GM23338 (cell line): ENCODE measurements around the gene IGFBP4. TPM values are rescaled to one million over a fixed set of nuclear protein-coding genes. Genes with fewer than 3 reads are reported as not detected.

Source experiments
- ATAC-seq: fragments of 200-7000 bp; cut with Tn5 transposase; 3 replicates; pipeline ENCODE4 v1.9.1; 2020
- DNase-seq: peaks from one replicate; pipeline ENCODE4 v3.0.0-alpha.2; 2015; ENCODE audit warnings: low spot score
- H2AFZ ChIP-seq: fragments of 200-600 bp; sonication (generic); 2 replicates; pipeline ENCODE4 v1.8.0; 2016; ENCODE audit warnings: antibody characterized with exemption, mild to moderate bottlenecking, moderate library complexity
- H3F3A ChIP-seq: fragments of 200-600 bp; sonication (generic); replicated peaks from 2 replicates; pipeline ENCODE4 v1.8.0; 2017; ENCODE audit warnings: antibody characterized with exemption, mixed run types, low read depth
- H3K27ac ChIP-seq: fragments of 200-600 bp; sonication (generic); 2 replicates; pipeline ENCODE4 v1.6.1; 2016; ENCODE audit warnings: low read depth
- H3K27me3 ChIP-seq: fragments of 200-600 bp; sonication (generic); 2 replicates; pipeline ENCODE4 v1.8.0; 2016; ENCODE audit warnings: mild to moderate bottlenecking, mixed run types, moderate library complexity; ENCODE audit not compliant: insufficient read depth
- H3K36me3 ChIP-seq: fragments of 200-600 bp; sonication (generic); 2 replicates; pipeline ENCODE4 v1.8.0; 2016; ENCODE audit warnings: mild to moderate bottlenecking; ENCODE audit not compliant: insufficient read depth
- H3K4me1 ChIP-seq: fragments of 200-600 bp; sonication (generic); 2 replicates; pipeline ENCODE4 v1.8.0; 2016; ENCODE audit warnings: mild to moderate bottlenecking, moderate library complexity; ENCODE audit not compliant: insufficient read depth
- H3K4me2 ChIP-seq: fragments of 200-600 bp; sonication (generic); 2 replicates; pipeline ENCODE4 v1.7.1; 2017; ENCODE audit warnings: mixed run types
- H3K4me3 ChIP-seq: fragments of 200-600 bp; sonication (generic); 2 replicates; pipeline ENCODE4 v1.6.1; 2016; ENCODE audit warnings: mixed run types
- H3K79me2 ChIP-seq: fragments of 200-600 bp; sonication (generic); replicated peaks from 2 replicates; pipeline ENCODE4 v1.8.0; 2017; ENCODE audit warnings: mild to moderate bottlenecking; ENCODE audit not compliant: insufficient read depth
- H3K9me2 ChIP-seq: fragments of 200-600 bp; sonication (generic); 2 replicates; pipeline ENCODE4 v1.8.0; 2017; ENCODE audit not compliant: insufficient read depth
- H4K20me1 ChIP-seq: fragments of 200-600 bp; sonication (generic); replicated peaks from 2 replicates; pipeline ENCODE4 v1.8.0; 2017; ENCODE audit warnings: mild to moderate bottlenecking; ENCODE audit not compliant: insufficient read depth
- H3K27ac Mint-ChIP-seq: 2 replicates; pipeline ENCODE4 v1.8.0; 2020; ENCODE audit warnings: inconsistent platforms, mild to moderate bottlenecking, moderate library complexity, mixed read lengths
- H3K27me3 Mint-ChIP-seq: 3 replicates; pipeline ENCODE4 v1.8.0; 2022; ENCODE audit warnings: low read depth, mild to moderate bottlenecking, moderate library complexity, mixed read lengths, inconsistent platforms; ENCODE audit not compliant: insufficient read depth, poor library complexity
- H3K36me3 Mint-ChIP-seq: 3 replicates; pipeline ENCODE4 v1.8.0; 2021; ENCODE audit warnings: low read depth, mild to moderate bottlenecking, inconsistent platforms, moderate library complexity, mixed read lengths
- H3K4me1 Mint-ChIP-seq: 3 replicates; pipeline ENCODE4 v1.8.0; 2020; ENCODE audit warnings: mild to moderate bottlenecking, inconsistent platforms, mixed read lengths
- H3K4me3 Mint-ChIP-seq: 3 replicates; pipeline ENCODE4 v1.8.0; 2021; ENCODE audit warnings: moderate library complexity, mild to moderate bottlenecking, inconsistent platforms, mixed read lengths
- H3K9me3 Mint-ChIP-seq: 3 replicates; pipeline ENCODE4 v1.8.0; 2020; ENCODE audit warnings: moderate library complexity, mild to moderate bottlenecking, inconsistent platforms, mixed read lengths
- CREB1 ChIP-seq: fragments of 250-450 bp; sonication (Bioruptor Pico); IDR thresholded peaks from 2 replicates; pipeline ENCODE4 v1.5.0; 2020; ENCODE audit warnings: low read depth, mild to moderate bottlenecking, moderate library complexity
- CTCF ChIP-seq, 2 experiments: fragments of 200-600 bp in 1 of 2; sonication (generic) in 1 of 2; conservative IDR thresholded peaks; 2 replicates each; pipeline versions ENCODE4 v1.5.1 to v1.6.1; 2016 to 2017; ENCODE audit warnings: antibody characterized with exemption in 2 of 2, low read depth in 2 of 2, mild to moderate bottlenecking in 2 of 2, moderate library complexity in 1 of 2
- EZH2phosphoT487 ChIP-seq: fragments of 200-600 bp; sonication (generic); IDR thresholded peaks from one replicate; pipeline ENCODE4 v1.8.1; 2018; ENCODE audit warnings: antibody characterized with exemption; ENCODE audit not compliant: unreplicated experiment
- JUNB ChIP-seq: IDR thresholded peaks from one replicate; pipeline ENCODE4 v1.6.1; 2016; ENCODE audit warnings: antibody characterized with exemption; ENCODE audit not compliant: unreplicated experiment
- NANOG ChIP-seq: IDR thresholded peaks from 2 replicates; pipeline ENCODE4 v1.6.1; 2016; ENCODE audit warnings: antibody characterized with exemption, borderline replicate concordance
- REST ChIP-seq: IDR thresholded peaks from one replicate; pipeline ENCODE4 v1.6.1; 2018; ENCODE audit warnings: antibody characterized with exemption; ENCODE audit not compliant: unreplicated experiment
- ZNF114 ChIP-seq: fragments of 250-450 bp; sonication (Bioruptor Pico); IDR thresholded peaks from 2 replicates; pipeline ENCODE4 v1.5.0; 2020; ENCODE audit warnings: mild to moderate bottlenecking, moderate library complexity
- ZNF331 ChIP-seq: fragments of 250-450 bp; sonication (Bioruptor Pico); IDR thresholded peaks from 2 replicates; pipeline ENCODE4 v1.5.0; 2020; ENCODE audit warnings: low read depth, mild to moderate bottlenecking, moderate library complexity
- ZNF462 ChIP-seq: fragments of 250-450 bp; sonication (Bioruptor Pico); IDR thresholded peaks from 2 replicates; pipeline ENCODE4 v1.5.0; 2020; ENCODE audit warnings: mild to moderate bottlenecking, moderate library complexity
- polyA plus RNA-seq: library from polyadenylated mRNA; unstranded; fragments of >200 nt; fragmentation: Nextera tagmentation; extraction: Ambion mirVana; gene quantifications from 2 replicates; pipeline ENCODE4 v1.2.1, GENCODE V29; 2016
- total RNA-seq: library from RNA; depleted of rRNA; stranded (reverse); fragments of >200 nt; shearing (Covaris generic); gene quantifications from 2 replicates; pipeline ENCODE4 v1.2.3, GENCODE V29; 2014
- TF ChIP-seq, protein P1 (sequence below): IDR thresholded peaks from 2 replicates; pipeline ENCODE4 v1.6.1; 2016; ENCODE audit warnings: antibody characterized with exemption

IGFBP4 gene
- total and polyA plus RNA-seq, 2 experiments from 2014 or later: 38.7 to 78.9 TPM

- TF ChIP-seq CTCF (conservative IDR thresholded peaks at IDR 0.05; ENCODE audit: low read depth in 2 of 2) (no peak), ZNF114 (CRISPR knock-in tag) (no peak), ZNF331 (no peak), EZH2phosphoT487 (no peak), ZNF462 (no peak), JUNB (no peak), REST (no peak), NANOG (no peak), CREB1 (CRISPR knock-in tag) (no peak)
- TF ChIP-seq, protein P1, sequence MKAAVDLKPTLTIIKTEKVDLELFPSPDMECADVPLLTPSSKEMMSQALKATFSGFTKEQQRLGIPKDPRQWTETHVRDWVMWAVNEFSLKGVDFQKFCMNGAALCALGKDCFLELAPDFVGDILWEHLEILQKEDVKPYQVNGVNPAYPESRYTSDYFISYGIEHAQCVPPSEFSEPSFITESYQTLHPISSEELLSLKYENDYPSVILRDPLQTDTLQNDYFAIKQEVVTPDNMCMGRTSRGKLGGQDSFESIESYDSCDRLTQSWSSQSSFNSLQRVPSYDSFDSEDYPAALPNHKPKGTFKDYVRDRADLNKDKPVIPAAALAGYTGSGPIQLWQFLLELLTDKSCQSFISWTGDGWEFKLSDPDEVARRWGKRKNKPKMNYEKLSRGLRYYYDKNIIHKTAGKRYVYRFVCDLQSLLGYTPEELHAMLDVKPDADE: no peak
- Histone ChIP-seq H3K27me3 (no peaks in the 10 kb centered on the region), H3K27ac (no peak overlapping the region; the same call in 1 of the 2 replicates), H3K4me2 (peak overlapping the region; percentile 81), H3K36me3 (no peaks in the 10 kb centered on the region), H4K20me1 (no peaks in the 10 kb centered on the region), H2AFZ (peak overlapping the region; percentile 74), H3K4me1 (peaks cover 33% of the 10 kb centered on the region), H3K4me3 (no peak overlapping the region), H3K9me2 (0 out of 2 replicates have a peak, but pooled peaks cover 3% of the 10 kb centered on the region), H3K79me2 (no peaks in the 10 kb centered on the region), H3F3A (0 out of 2 replicates have a peak, but pooled peaks cover 8% of the 10 kb centered on the region)
- no peaks in the 10 kb centered on the region for H3K9me3 Mint-ChIP-seq
- DNase-seq (peak; percentile 47), ATAC-seq (peak; percentile 27)
- no peak overlapping the region; the same call in 2 of the 3 replicates for H3K4me3 Mint-ChIP-seq
- H3K4me1 Mint-ChIP-seq: peaks cover 41% of the 10 kb centered on the region
- peaks cover 9% of the 10 kb centered on the region for H3K27me3 Mint-ChIP-seq
- H3K36me3 Mint-ChIP-seq: no peaks in the 10 kb centered on the region; the same call in 2 of the 3 replicates
- peak overlapping the region; percentile 61; the same call in 1 of the 2 replicates for H3K27ac Mint-ChIP-seq
Measured at GRCh38 chr17:40491486-40491885, 48.2 kb downstream of the IGFBP4 start.
